NCI-H2227 (cell line): ENCODE measurements around the gene CD1C.
"Not testable (repeated sequence)": the region's sequence is repeated elsewhere in the genome, so short reads cannot be mapped to it uniquely, and the experiment has no call there.

Experiments used
- DNase-seq: peaks from one replicate; lab custom pipeline; 2025; ENCODE audit not compliant: unreplicated experiment; lab: John Stamatoyannopoulos, UW

The CD1C gene

GRCh38 chr1:158289811-158290210, at the start of gene CD1C:
TSS of gene CD1C (plus strand) at chr1:158289923. CDS start at chr1:158290065, 142 bp downstream.
- DNase-seq = no peak

DNA sequence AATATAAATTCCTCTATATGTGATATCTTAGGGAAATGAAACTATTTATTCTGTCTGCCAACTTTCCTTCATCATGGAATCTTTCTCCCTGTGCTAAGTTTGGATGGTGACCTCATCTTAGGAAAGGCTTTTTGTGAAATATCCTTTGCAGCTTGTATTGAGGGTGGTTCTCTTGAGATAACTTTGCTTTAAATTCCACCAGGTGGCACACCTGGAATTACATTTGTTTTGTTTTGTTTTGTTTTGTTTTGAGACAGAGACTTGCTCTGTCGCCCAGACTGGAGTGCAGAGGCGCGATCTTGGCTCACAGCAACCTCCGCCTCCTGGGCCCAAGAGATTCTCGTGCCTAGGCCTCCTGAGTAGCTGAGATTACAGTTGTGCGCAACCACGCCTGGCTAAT, 43.1 kb upstream of the CD1C start:
- no peak for DNase-seq

DNA sequence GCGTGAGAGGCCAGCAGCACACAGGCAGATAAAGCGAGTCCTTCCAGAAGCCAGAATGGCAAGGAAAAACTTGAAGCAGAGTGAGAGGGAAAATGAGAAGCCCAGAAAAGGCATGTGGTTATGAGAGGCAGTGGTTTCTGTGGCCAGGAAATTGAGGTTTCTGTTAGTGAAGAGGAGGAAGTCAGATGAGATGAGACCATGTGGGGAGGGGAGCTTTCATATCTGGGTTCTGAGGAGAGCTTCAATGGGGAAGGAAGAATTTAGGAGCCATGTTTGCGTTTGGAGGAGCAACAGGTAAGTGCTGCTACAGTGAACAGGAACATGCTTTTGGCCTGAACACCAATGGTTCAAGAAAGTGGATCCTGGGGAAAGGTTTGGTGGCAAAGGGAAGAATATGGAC, 41.6 kb upstream of the CD1C start:
- no peak for DNase-seq

DNA sequence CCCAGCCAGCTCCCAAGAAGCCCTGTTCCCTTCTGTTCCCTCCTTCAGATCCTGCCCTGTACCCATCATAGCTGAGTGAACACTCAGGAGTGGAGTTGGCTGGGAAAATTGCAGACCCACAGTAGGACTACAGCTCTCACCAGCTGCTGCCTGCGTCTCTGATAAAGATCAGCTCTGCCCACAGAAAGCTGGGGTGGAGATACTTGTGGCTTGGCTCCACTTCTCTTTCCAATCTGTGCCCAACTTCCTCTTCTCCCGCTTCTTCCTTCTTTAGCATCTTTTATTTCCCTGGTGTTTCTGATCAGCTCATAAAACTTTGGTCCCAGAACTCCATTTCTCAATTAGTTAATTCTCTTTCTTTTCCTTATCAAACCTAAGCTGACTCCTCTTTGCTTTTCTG, 41.0 kb upstream of the CD1C start:
- no peak for DNase-seq

DNA sequence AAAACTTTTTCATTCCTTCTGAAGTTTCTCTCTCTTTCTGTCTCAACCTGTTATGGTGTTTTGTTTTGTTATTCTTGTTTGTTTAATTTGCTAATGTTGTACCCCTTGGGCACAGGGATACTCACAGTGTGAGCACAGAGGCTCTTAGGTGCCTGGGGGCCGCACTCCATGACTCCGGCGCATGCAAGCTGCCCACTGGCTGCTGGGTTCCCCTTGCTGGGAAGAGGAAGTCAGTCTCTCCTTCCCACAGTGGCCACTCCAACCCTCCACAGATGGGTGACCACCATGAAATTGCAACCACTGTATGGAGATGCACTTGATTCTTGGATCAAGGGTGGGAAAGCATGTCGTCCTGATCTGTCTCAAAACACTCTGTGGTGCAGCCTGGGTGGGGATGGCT, 40.1 kb upstream of the CD1C start:
- no peak for DNase-seq

- DNase-seq = no peak
These were observed 38.6 kb upstream of the CD1C start for GRCh38 chr1:158251163-158251562.

- DNase-seq = no peak
These were observed 34.1 kb upstream of the CD1C start for GRCh38 chr1:158255656-158256055.

DNA sequence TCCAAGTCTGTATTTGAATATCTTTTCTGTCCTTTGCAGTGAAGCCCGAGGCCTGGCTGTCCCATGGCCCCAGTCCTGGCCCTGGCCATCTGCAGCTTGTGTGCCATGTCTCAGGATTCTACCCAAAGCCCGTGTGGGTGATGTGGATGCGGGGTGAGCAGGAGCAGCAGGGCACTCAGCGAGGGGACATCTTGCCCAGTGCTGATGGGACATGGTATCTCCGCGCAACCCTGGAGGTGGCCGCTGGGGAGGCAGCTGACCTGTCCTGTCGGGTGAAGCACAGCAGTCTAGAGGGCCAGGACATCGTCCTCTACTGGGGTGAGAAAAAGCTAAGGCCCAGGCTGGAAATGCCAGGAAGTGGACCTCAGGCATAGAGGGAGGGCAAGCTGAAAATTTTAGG, 33.0 kb upstream of the CD1C start:
- not testable (repeated sequence) for DNase-seq

DNA sequence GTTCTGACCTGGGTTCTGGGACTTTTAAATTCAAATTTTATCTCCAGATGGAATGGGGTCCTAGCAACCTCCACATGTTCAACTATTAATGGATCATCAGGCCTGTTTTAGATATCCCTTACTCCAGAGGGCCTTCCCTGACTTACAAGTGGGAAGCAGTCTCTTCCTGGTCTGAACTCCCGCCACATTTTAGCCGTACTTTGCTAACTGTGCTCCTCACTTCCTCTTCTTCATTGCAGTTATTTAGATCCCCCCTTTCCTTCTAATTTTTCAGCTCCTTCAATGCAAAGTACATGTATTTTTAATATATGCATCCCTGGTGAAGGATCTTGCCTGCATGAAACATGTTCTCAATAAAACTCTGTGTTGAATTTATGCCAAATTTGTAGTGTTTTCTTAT, 31.8 kb upstream of the CD1C start:
- DNase-seq = no peak

- no peak for DNase-seq
These were observed 30.6 kb upstream of the CD1C start for GRCh38 chr1:158259117-158259516.

GRCh38 chr1:158272681-158273080, 17.0 kb upstream of the CD1C start:
- no peak for DNase-seq

DNA sequence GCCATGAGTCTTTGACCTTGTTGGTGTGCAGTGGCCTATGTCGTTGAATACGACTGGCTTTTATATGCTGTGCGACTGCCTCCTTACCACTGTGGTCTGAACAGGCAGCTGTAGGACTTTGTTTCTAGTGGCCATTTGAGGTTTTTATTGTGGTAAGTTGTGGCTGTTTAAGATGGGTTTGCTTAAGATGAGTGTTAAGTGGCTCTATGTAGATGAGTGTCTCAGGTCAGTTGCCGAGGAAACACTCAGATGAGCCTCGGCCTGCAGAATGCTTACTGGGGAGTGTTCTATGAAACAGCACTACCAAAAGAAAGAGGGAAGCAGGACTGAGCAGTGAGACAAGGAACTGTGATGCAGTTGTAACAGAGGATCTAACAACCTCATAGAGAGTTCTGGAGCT, 14.9 kb upstream of the CD1C start:
- DNase-seq = no peak

- not testable (repeated sequence) for DNase-seq
These were observed 7.3 kb upstream of the CD1C start for GRCh38 chr1:158282421-158282820.

GRCh38 chr1:158283965-158284364, 5.8 kb upstream of the CD1C start:
- no peak for DNase-seq

GRCh38 chr1:158285756-158286241, 3.9 kb upstream of the CD1C start:
- DNase-seq = no peak

GRCh38 chr1:158286487-158286886, 3.2 kb upstream of the CD1C start:
- no peak for DNase-seq

- no peak for DNase-seq
These were observed 2.8 kb upstream of the CD1C start for GRCh38 chr1:158286941-158287346.

DNA sequence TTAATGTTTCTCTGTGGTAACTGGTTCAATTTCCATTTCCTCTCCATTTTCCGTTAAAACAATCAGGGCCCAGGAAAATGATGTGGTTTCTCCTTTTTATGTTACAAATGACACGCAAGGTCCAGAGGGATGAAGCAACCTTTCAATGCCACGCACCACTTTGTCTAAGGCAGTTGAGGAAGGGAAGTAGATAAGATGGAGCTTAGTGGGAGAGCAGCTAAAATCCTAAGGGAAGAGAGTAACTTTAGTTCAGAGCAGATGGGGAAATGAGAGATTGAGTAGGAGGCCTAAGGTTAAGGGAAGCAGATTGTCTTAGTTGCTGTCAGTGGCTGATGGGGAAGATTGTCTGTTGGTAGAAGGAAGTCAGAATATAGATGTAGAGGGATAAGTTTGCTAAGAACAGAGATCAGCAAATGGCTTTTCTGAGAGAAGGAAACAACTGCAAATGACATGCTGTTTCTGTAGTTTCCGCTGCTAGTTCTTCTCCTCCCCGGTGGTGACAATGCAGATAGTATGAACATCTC, 660 bp downstream of the CD1C start:
- no peak for DNase-seq

DNA sequence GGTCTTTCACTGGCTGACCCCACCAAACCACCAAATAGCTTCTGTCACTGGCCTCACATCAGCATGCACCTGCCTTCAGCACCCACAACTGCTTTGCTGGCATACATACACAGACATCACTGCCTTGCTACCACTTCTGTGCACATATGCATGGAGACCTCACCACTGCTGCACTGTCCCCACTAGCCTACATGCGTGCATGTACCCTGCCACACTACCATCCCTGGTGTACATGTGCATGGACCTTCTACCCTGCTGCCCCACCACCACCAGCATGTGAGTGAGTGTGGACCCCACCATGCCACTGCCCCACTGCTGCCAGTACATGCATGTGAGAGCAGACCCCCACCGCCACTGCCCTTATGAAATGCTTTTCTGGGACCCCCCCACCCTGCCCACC, 6.1 kb downstream of the CD1C start:
- no peak for DNase-seq

- DNase-seq = no peak
These were observed 20.9 kb downstream of the CD1C start for GRCh38 chr1:158310623-158311022.

GRCh38 chr1:158311066-158311465, 21.3 kb downstream of the CD1C start:
- DNase-seq = no peak

GRCh38 chr1:158323866-158324265, 34.1 kb downstream of the CD1C start:
- DNase-seq = no peak

DNA sequence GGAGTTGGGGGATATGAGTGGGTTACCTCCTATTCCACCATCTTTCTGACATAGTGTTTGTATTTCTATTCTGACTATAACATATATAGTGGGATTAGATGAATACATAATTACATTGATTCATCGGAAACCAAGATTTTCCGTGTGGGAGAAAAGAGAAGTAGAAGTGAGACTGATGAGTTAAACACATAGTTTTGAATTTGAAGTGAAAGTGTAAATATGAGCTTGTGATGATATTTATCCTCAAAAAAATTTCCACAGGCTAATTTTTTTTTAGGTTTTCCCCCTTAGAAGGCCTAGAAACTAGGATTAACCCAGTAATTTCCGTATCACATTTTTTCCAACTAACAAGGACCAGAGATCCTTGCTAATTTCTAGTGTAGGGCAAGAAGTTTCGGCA, 34.7 kb downstream of the CD1C start:
- no peak for DNase-seq

- no peak for DNase-seq
These were observed 37.8 kb downstream of the CD1C start for GRCh38 chr1:158327481-158327880.
